Stimulated activated CD4-positive, alpha-beta T cell treated with anti-CD3 and anti-CD28 coated beads, Interleukin-1b, Interleukin-23, amount 100 ng/mL, for 4 hours (primary cell): ENCODE results near the gene HAUS7.

Experiments
- DNase-seq, 2 donors: peaks; one replicate each; pipeline ENCODE4 v3.0.0-alpha.2; 2020; ENCODE audit warnings: low read depth in 2 of 2

Gene HAUS7

DNA sequence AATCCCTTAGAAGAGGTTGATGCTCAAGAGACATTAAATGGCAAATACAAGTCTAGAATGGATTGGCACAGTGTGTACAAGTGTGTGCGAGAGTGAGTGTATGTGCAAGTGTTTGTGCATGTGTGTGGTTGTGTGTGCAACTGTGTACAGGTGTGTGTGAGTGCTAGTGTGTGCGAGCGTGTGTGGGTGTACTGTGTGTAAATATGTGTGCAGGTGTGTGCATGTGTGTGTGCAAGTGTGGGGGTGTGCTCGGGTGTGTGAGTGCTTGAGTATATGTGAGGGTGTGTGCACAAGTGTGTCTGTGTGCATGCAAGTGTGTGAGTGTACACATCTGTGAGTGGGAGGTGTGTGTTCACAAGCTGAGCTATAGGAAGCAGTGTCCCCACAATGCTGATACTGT lies 30.4 kb downstream of the HAUS7 start:
- DNase-seq = no peak

DNA sequence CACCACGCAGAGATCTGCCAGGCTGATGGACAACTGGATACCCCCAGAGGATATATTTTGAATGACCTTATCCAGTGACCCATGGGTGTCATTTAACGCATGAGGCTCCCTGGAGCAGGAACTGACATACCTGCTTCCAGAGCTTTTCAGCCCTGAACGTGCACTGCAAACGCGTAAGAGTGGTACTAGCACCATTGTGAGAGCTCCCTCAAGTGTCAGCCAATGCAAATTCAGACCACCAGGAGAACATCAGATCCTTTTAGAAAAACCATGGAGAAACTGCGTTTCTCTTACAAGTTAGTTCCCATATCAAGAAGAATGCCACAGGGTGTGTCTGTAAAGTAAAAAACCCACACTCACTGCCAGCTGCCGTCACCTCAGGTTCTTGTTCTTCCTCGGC lies 31.8 kb downstream of the HAUS7 start:
- no peak for DNase-seq

DNA sequence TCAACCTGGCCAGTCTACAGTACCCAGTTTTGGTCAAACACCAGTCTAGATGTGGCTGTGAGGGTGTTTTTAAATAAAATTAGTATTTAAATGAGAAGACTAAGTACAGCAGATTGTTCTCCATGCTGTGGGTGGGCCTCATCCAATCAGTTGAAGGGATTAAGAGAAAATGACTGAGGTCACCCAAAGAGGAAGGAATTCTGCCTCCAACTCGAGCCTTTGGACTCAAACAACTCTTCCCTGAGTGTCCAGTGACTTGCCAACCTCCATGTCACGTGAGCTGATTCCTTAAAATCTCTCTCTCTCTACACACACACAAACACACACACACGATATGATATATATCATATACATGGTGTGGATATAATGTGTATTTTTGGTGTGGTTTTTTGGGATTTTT lies 34.5 kb downstream of the HAUS7 start:
- DNase-seq = no peak

DNA sequence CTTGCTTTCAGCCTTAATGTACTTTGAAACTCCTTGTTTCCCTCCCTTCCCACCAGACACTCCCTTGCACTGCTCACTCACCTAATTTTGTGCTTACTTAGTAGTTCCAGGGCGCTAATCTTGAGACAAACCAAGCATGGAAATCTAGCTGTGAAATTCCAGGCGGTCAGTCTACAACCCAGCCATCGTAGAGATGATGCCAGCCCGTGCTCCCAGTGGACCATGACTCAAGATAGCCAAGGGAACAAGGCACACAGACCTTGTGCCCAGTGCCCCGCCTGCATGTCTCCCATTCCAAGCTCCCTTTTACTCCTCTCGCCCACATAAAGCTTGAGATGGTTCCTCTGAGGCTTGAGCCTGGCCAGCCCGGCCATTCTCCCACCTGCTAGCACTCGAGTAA lies 35.6 kb downstream of the HAUS7 start:
- DNase-seq = no peak

DNA sequence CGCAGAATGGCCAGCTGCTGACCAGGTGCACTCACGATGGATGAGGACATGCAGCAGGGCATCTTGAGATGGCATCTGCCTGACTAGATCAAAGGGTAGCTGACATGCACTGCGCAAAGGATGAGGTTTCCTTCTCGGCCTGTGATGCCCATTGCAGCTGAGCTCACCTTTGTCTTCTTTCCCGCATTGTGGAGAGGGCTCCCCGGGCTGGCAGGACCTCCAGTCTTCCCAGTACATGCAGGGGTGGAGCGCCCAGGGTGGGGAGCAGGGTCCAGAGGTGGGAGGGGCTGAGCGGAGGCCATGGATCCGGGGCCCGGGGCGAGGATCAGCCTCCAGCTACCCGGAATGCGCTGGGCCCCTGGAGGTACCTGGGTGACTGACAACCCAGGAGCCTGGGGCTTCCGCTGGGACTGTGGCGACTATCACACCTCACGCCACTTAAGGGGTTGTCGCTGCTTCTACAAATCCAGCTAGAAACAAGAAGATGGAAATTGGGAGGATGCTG lies 36.5 kb downstream of the HAUS7 start:
- no peak for DNase-seq

DNA sequence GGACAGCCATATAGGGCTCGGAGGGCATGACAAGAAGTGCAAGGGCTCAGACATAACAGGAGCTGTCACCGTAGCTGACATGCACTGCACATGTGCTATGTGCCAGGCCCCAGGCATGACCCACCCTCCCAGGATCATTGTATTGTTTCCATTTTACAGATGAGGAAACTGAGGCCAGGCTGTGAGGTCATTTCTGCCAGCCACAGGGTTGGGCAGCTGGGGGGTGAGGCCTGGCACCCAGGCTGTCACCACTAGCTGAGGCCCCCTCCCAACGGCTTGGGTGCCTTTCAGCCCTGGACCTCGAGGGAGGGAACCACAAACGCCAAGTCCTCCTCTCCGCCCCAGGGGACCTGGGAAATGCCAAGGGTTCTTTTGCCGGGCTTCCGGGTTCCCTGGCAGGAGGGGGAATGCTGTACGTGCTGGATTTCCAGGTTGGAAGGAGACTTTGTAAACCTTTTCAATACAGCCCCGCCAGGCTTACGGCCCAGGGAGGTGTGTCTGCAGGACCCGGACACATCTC lies 37.2 kb downstream of the HAUS7 start:
- DNase-seq = no peak

DNA sequence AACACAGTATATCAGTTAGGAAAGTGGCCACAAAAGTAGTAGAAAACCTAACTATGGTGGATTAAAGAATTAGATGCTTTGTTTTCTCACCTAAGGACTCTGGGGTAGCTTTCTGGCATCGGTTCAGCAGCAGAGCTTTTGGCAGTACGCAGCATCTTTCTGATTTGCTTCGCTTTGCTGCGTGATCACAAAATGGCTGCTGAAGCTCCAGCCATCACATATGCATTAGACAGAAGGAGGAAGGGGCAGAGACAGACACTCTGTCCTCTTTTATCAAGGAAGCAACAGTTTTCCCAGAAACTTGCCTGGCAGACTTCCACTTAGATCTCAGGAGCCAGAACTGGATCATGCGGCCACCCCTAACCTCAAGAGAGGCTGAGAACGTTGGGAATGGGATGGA lies 39.6 kb downstream of the HAUS7 start:
- no peak for DNase-seq

DNA sequence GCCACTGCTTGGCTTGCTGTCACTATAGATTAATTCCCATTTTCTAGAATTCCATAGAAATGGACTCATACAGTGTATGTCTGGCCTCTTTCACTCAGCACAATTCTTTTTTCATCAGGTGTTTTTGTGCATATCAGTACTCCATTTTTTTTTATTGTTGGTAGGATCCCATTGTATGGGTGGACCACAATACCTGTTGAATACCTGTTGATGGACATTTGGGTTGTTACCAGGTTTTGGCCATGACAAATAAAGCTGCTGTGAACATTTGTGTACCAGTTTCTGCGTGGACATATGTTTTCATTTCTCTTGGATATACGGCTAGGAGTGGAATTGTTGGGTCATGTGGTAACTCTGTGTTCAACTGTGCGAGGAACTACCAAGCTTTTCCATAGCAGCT lies 44.2 kb downstream of the HAUS7 start:
- DNase-seq = no peak

DNA sequence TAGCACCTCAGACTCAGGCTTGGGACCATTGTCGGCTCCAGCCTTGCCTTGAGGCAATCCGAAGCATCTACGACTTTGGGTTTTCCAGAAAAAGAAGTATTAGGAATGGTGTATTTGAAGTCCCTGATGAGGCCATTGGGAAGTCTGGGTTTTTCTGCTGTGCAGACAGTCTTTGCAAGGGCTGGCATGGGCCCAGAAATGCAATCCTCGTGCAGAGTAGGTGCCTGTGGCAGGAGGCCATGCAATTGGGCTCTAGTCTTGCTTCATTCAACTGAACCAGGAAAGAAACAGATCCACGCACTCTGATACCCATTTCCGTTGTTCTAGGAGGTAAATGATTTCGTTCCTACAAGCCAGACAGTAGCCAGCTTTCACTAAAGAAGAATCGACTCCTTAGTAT lies 46.7 kb downstream of the HAUS7 start:
- DNase-seq = no peak

DNA sequence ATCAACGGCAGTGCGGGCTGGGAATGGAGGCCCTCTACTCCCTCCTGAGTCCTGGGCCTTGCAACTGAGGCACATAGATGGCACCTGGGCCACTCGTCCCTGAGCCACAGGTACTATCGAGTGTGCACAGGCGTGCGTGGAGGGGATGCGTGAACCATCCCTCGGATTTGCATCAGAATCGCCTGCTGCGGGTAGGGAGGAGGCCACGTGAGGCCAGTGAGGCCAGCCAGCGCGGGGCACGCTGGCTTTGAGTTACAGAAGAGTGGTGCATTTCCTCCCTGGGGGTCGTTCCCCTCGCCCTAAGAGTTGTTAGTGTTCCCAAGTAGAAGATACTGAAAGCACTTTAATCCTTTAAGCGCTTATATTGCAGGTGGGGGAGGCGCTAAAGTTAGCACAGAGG lies 48.5 kb downstream of the HAUS7 start:
- DNase-seq = no peak

DNA sequence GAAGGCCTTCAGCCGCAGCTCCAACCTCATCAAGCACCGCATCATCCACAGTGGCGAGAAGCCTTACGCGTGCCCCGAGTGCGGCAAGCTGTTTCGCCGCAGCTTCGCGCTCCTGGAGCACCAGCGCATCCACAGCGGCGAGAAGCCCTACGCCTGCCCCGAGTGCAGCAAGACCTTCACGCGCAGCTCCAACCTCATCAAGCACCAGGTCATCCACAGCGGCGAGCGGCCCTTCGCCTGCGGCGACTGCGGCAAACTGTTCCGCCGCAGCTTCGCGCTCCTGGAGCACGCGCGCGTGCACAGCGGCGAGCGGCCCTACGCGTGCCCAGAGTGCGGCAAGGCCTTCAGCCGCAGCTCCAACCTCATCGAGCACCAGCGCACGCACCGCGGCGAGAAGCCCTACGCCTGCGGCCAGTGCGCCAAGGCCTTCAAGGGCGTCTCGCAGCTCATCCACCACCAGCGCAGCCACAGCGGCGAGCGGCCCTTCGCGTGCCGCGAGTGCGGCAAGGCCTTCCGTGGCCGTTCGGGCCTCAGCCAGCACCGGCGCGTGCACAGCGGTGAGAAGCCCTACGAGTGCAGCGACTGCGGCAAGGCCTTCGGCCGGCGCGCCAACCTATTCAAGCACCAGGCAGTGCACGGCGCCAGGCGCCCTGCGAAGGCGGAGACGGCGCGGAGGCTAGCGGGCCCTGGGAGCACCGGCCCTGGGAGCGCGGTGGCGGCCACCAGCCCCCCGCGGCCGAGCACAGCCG lies 49.4 kb downstream of the HAUS7 start:
- DNase-seq = no peak

DNA sequence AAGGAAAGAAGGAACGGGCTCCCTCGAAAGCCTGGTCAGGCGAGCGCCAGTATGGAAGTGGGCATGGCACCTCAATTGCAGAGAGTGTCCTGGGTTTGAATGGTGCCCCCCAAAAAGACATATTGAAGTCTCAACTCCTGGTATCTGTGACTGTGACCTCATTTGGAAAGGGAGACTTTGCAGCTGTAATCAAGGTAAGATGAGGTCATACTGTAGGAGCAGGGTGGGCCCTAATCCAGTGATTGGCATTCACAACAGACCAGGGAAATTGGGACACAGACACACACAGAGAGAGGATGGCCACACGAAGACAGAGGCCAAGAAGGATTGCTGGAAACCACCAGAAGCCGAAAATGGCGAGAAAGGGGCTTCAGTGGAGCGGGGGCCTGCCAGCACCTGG lies 52.7 kb downstream of the HAUS7 start:
- no peak for DNase-seq

DNA sequence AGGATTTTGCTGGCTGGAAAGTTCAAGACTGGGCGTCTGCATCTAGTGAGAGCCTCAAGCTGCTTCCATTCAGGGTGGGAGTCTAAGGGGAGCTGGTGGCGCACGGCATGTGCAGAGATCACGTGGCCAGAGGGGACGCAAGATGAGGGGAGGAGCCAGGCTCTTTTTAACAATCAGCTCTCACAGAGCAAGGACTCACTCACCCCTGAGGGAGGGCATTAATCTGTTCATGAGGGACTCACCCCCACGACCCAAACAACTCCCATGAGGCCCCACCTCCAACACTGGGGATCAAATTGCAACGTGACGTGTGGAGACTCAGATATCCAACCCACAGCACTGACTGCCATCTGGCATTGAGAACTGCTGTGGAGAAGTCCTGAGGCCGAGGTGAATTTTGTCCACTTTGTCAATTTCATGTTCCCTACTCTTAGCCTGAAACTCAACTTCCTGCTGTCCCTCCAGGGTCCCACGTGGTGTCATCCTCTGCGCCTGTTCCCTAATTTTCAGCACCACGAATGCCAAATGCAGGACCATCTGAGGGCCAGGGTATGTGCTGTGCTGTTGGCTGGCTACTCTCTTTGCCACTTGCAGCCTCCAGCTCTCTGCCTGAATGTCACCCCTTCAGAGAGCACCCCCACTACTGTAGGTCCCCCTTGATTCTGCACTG lies 53.5 kb downstream of the HAUS7 start:
- DNase-seq = no peak

DNA sequence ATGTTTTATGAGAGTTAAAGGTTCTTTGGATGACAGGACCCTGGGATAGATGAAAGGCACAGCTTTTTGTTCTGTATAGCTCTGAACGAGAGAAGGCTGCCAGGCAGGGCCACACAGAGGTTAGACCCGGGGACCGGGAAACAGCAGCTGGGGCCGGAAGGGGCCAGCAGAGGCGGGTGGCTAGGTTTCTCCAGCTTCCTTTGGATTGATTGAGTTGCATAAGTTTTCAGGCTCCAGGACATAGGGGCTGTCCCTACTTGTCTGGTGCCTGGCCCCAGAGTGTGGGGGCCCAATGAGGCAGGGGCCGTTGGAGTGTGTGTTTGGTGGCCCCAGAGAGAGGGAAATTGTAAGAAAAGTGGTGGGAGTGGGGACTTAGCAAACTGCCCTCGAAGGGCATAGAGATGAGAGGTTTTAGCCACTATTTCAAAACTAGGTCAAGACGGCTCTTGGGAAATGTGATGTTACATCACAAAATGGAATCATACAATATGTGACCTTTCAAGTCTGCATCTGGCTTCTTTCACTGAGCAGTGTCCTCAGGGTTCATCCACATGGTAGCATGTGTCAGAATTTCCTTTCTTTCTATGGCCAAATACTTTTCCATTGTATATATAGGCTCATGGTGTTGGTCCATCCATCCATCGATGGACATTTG lies 55.4 kb downstream of the HAUS7 start:
- DNase-seq = no peak

DNA sequence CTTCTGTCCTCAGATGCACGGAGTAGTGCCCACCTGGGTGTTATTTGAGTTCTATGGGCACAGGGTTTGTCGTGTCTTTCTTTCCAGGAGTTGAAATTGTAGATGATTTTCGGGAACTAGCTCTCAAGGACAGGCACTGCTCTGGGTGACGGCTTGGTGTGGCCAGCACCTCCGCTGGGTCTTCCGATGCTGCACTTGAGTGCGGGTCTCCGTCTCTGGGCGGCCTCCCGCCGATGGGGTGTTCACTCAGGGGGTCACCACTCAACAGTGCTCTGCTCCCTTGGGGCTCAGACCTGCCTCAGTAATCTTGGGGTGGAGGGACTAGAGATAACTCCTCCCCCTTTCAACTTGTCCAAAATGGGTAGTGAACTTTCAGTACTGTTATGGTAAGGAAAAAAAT lies 56.6 kb downstream of the HAUS7 start:
- no peak for DNase-seq

DNA sequence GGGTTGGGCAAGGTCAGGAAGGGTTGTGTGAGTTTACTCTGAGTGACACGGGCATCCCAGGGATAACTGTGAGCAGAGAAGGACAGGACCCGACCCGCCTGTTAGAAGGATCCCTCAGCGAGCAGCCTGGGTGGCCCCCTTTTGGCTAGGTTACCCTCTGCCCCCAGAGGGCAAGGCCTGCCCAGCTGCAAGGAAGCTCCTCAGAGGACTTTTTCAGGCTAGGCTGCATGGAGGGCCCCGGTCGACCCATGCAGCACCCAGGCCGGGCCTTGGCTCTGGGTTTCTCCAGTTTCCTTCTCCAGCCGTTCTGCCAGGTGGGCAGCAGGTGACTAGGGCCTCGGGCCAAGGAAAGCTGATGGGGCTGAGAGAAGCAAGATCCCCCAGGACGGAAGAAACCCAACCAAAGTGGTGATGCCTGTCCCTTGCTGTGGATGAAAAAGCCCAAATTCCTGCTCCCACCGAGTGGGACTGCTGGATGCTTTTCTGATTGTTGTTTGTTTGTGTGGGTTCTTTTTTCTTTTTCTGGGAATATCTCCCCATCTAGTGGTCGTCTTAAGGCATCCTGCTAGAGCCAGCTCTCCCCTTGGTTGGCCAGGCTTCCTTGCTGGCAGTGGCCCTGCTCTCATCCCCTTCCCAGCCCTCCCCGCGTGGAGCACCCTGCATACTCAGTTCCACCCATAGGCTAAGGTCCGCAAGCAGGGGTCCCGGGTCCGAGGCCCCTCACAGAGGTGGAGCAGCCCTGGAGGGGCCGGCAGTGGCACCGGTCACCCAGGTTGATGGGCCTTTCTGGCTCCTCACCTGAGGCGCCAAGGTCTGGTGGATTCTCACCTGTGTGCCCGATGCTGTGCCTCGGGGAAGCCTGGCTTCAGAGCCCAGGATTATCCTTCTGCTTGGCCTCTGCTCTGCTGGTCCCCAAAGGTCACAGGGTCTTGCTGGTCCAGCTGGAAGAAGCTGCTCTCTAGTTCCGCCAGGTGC lies 57.3 kb downstream of the HAUS7 start:
- no peak for DNase-seq

DNA sequence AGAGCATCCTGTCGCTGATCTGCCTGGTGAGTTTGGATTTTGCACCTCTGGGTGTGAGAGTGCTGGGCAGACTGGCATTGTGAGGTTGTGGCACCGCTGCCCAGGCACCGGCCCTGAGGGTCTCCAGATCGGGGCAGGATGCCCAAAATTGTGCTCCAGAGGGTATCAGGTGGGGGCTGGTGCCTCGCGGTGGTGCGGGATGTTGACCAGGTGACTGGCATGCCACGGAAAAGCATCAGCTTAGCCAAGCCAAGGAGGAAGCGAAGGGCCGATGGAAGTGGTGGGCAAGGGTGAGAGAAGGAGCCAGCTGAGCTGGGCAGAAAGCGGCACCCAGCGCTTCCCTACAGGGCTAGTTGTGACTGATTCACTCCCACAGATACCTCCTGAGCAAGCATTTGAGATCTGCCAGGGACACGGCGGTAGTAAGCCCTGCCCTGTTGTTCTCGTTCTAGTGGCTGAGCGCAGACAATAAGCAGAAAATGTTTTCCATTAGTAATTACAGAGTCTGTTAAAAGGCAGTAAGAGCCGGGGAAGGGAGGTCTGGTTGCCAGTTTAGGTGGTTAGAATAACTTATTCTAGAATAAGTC lies 58.3 kb downstream of the HAUS7 start:
- no peak for DNase-seq

DNA sequence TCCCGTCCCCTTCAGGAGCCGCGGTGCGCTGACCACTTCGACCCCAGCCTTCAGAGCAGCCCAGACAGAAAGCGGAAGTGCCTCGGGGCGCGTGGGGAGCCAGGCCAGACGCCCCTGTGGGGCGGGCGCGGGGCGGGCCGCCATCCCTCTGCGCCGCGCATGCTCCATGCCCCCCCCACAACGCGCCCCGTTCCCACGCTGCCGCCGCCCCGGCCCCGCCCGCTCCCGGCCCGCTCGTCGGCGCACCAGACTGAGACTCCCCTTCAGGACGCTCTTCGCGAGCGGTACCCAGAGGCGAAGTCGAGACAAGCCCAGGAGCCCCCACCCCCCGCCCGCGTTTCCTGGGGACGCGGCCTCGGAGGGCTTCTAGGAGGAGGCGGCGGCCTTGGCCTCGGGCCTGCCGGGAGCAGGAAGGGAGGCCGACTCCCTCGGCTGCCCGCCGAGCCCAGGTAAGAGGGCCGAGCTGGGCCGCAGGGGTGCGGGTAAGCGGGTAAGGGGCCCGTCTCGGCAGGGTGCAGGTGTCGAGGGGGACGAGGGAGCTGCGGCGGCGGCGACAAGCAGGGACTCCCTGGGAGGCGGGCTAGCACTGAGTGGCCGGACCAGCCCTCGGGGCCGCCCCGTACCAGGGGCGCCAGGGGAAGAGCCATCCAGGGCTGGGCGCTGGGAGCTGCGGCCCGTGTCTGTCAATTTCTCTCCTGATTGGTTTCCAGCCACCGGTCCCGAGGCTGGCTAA lies 59.0 kb downstream of the HAUS7 start, which contains the start of gene ZFP92:
Gene ZFP92, plus strand, starts transcription at position 218 of the 733 bp plus-strand sequence. CDS start 6,851 bp downstream, outside the sequence.
- peak; percentile 37 to 41 for DNase-seq

DNA sequence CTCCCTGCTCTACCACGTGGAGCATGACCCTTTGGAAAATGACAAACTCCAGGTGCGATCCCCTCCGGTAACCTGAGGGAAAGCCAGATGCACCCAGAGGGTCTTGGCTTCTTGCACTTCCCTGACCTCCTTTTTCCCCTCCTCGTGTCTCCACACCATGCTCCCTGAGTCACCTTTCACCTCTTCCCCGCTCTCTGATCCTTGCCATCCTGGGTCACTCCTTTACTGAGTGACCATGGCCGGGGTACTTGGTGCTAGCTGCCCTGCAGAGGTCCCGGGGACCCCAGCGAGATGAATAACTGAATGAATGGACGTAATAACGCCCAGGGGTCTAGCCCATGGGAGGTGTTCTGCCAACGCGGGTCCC lies 59.5 kb downstream of the HAUS7 start:
- no peak for DNase-seq

DNA sequence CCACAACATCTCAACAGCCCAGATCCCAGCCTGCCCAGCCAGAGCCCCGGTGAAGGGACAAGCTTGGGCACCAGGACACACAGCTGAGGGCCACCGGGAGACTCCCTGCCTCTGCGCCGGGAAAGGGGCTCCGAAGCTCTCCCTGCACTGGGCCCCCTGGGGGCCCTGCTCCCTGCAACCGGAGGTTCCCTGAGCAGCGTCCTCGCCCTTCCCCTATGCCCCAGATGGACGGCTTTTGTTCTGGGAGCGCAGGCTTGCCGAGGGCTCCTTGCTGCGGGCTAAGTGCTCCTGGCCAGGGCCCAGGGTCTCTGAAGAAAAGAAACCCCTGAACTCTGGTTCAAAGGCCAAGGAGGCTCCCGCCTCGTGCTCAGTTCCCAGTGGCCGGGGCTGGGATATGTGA lies 60.0 kb downstream of the HAUS7 start:
- no peak for DNase-seq
